Activated T-helper 9 cell treated with anti-CD3 and anti-CD28 coated beads, Interleukin-2, amount 50 U/mL, for 16 hours (primary cell): ENCODE data around the gene AHRR.

Source experiments
- DNase-seq: peaks from one replicate; pipeline ENCODE4 v3.0.0-alpha.2; 2020; ENCODE audit warnings: low read depth

AHRR gene

GRCh38 chr5:321726-322251, 275 bp downstream of the AHRR start:
- no peak for DNase-seq

GRCh38 chr5:322281-322941, 897 bp downstream of the AHRR start:
- DNase-seq = no peak

DNA sequence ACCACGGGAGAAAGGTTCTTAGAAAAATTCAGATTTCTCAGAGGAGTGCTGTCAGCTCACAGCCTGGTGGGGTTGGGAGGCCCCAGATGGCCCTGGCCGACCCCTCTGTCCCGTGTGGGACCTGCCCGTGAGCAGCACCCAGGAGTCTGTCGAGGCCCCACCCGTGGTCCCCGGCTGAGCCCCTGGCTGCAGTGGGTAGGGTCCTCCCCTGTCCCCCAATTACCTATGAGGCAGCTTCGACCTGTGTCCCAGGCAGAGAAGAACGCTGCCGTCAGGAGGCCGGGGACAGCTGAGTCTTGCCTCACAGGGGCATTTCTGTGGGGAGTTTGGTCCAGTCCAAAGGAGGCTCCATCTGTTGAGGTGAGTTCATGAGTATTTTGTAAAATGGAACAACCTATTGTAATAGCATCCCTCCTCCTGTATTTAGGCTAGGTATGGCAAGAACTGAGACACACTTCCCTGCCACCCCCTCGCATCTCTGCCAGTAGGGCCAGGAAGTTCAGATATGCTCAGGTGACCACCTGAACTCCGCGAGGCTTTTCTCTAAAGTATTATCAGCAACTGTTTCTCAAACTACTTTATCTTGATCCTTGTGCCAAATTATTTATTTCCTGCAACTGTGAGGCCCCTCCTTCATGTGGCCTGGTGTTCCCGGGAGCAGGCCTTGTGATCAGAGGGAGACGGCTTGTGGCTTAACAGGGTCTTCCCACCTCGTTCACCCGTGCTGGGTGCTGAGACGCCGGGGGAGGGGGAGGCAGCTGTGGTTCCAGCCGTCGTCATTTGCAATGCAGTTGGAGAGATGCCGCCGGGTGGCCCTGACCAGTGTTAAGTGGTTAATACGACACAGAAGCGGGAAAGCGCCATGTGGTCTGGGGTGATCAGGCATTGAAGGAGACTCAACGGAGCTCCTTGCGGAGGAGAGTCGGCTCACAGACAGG, 1.7 kb downstream of the AHRR start:
- no peak for DNase-seq

DNA sequence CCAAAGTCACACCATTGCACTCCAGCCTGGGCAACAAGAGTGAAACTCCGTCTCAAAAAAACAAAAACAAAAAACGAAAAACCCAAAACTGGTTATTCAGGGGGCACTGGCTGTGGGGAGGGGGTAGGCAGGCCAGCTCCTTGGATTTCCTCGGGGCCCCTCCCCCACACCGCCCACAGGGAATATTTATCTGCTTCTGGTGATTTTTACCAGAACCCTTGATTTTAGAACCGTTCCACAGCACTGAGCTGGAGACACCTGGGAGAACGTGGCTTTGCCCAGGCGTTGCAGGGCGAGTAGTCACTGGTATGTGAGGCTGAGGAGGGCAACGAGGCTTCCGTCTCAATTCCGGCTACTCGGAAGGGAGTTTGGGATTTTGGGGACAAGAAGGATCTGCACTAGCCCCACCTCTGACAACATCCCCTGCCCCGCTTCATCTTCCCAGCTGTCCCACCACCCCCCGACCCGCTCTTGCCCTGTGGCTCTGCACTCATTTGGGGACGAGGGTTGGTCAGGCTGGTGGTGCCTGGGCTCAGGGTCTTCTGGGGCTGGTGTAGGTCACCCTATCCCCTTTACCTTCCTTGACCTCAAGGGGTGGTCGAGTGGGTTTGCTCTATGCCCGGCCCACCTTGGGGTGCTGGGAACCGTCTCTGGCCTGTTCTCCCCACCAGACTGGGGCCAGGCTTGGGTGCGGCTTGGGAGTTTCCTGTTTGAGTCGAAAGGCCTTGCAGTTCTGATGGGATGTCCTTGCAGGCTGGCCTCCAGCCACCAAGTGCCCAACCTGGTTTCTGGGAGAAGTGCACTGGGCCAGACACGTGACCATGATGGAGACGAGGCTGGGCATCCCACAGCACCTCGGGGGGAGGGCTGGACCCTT, 3.5 kb downstream of the AHRR start:
- DNase-seq = no peak

DNA sequence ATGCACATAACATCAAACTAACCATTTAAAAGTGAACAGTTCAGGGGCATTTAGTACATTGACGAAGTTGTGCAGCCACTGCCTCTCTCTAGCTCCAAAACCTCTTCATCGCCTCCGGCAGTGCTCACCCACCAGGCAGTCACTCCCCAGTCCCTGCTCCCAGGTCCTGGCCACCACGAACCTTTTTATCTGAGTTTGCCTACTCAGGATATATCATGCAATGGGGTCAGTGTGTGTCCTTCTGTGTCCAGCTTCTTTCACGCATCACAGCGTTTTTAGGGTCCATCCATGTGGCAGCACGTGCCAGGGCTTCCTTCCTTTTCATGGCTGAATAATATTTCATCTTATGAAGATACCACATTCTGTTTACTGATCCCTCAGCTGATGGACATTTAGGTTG, 4.6 kb downstream of the AHRR start:
- DNase-seq = no peak

DNA sequence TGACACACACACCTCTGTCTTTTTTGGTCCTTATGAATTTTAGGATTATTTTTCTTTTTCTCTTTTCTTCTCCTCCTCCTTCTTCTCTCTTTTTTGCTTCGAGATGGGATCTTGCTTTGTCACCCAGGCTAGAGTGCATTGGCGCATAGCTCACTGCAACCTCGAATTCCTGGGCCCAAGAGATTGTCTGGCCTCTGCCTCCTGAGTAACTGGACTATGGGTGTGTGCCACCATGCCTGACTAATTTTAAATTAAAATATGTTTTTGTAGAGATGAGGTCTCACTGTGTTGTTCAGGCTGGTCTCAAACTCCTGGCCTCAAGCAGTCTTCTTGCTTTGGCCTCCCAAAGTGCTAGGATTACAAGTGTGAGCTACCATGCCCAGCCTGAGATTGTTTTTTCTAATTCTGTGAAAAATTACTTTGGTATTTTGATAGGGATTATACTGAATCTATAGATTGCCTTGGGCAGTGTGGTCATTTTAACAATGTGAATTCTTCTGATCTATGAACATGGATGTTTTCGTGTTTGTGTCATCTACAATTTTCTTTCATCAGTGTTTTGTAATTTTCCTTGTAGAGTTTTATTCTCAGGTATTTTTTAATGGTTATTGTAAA, 7.7 kb downstream of the AHRR start:
- DNase-seq = no peak

DNA sequence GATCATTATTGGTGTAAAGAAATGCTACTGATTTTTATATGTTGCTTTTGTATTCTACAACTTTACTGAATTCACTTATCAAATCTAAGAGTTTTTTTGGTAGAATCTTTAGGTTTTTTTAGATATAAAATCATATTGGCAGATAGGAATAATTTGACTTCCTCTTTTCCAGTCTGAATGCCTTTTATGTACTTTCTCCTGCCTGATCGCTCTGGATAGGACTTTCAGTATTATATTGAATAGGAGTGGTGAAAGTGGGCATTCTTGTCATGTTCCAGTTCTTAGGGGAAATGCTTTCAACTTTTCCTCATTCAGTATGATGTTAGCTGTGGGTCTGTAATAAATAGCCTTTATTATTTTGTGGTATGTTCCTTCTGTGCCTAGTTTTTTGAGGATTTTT, 8.3 kb downstream of the AHRR start:
- no peak for DNase-seq

DNA sequence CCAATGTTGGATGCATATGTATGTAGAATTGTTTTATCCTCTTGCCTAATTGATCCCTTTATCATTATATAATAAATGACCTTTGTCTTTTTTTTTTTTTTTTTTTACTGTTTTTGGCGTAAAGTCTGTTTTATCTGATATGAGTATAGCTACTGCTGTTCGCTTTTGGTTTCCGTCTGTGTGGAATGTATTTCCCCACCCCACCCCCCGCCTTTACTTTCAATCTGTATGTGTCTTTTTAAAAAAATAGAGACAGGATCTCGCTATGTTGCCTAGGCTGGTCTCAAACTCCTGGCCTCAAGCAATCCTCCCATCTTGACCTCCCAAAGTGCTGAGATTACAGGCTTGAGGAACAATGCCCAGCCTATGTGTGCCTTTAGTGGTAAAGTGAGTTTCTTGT, 11.3 kb downstream of the AHRR start:
- no peak for DNase-seq

DNA sequence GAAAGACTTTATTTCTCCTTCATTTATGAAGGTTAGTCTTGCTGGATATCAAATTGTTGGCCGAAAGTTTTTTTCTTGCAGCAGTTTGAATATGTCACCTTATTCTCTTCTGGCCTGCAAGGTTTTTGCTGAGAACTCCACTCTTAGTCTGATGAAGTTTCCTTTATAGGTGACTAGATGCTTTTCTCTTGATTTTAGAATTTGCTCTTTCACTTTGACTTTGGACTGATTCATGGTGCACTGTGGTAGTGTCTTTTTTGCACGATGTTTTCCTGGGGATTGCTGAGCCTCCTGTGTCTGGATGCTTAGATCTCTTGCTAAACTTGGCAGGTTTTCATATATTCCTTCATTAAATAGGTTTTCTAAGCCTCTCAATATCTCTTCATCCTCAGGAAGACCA, 12.4 kb downstream of the AHRR start:
- no peak for DNase-seq

DNA sequence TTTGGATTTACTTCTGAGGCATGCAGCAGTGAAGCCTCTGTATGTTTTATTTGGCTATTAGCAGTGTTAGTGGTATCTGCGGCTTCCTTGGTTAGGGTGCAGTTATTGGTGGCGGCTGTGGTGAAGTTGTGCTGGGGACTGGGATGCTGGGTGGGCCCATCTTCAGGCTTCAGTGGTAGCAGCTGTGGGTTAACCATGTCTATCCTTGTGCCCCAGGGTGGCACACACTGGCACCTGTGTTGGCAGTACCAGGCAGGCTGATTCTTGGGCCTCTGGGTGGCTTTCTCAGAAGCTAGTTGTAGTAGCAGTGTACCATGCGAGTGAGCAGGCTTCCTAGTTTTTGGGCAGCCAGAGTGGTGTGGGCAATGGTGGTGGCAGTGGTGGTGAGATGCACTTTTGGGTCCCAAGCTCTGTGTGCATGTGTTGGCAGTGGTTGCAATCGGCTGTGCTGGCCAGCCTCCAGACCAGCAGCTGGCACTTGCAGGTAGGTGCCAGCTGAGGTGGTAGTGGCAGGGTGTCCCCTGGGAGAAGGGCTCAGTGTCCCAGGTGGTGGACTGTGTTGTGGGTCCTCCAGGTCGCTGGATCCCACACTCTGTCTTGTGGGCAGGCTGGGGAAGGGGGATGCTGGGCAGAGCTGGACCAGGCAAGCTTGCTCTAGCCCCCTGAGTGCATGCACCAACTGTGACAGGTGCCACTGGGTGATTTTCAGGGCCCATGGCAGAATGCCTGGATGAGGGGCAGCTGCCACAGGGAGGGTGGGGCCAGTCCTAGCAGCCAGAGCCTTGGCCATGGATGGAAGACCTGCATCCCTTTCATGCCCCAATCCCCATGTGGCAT, 13.6 kb downstream of the AHRR start:
- no peak for DNase-seq

GRCh38 chr5:335740-336038, 14.2 kb downstream of the AHRR start:
- no peak for DNase-seq

DNA sequence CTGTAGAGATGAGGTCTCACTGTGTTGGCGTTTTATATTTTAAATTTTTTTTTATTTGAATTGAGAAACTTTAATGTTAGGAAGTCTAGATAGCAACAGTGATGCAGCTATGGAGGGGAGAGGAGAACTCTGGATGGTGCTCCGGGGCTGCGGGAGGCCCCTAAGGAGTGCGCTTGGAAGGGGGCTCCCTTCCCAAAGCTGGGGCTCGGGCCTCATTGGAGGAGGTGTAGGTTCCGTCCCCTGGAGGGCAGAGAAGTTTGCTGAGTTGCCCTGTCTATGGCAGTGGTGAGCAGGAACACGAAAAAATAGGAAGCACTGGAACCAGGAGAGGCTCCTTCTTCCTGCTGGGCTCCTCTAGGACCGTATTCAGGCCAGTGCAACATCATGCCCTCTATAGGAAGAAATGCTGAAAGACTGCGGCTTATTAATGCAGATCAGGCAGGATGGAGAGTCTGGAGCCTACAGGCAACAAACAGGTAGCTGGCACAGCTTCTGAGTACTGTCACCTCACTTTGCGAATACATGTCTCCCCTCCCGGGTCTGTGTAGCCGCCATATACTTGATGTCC, 16.1 kb downstream of the AHRR start:
- DNase-seq = no peak

GRCh38 chr5:342501-343460, 21.3 kb downstream of the AHRR start:
- no peak for DNase-seq

GRCh38 chr5:343461-344401, 22.2 kb downstream of the AHRR start:
- no peak for DNase-seq

GRCh38 chr5:344668-345067, 23.2 kb downstream of the AHRR start:
- DNase-seq = no peak

GRCh38 chr5:345404-346195, 24.1 kb downstream of the AHRR start:
- no peak for DNase-seq

GRCh38 chr5:346229-346935, 24.9 kb downstream of the AHRR start:
- DNase-seq = no peak
